NT2/D1 (cell line): ENCODE measurements around the gene CD86.

ENCODE experiments used
- DNase-seq: peaks from one replicate; pipeline ENCODE4 v3.0.0-alpha.2; 2011; ENCODE audit warnings: low read depth, low spot score
- H3K27me3 ChIP-seq: 2 replicates; pipeline ENCODE4 v1.6.0; 2011; ENCODE audit warnings: mild to moderate bottlenecking; ENCODE audit not compliant: insufficient read length, insufficient read depth
- H3K36me3 ChIP-seq: 2 replicates; pipeline ENCODE4 v1.6.1; 2011; ENCODE audit warnings: mild to moderate bottlenecking, low read length, mixed read lengths; ENCODE audit not compliant: insufficient read depth, insufficient read length
- H3K4me1 ChIP-seq: 2 replicates; pipeline ENCODE4 v1.5.1; 2011; ENCODE audit not compliant: insufficient read depth, insufficient read length
- H3K4me3 ChIP-seq: 2 replicates; pipeline ENCODE4 v1.5.1; 2011; ENCODE audit warnings: low read depth; ENCODE audit not compliant: insufficient read length
- H3K9ac ChIP-seq: 2 replicates; pipeline ENCODE4 v1.6.0; 2011; ENCODE audit warnings: low read depth; ENCODE audit not compliant: insufficient read length
- H3K9me3 ChIP-seq: 2 replicates; pipeline ENCODE4 v1.5.1; 2011; ENCODE audit warnings: mild to moderate bottlenecking, low read length; ENCODE audit not compliant: insufficient read depth
- SUZ12 ChIP-seq: IDR thresholded peaks from 2 replicates; pipeline ENCODE4 v1.6.1; 2011; ENCODE audit not compliant: insufficient read length, insufficient read depth; ENCODE audit errors: extremely low read depth
- YY1 ChIP-seq: IDR thresholded peaks from 2 replicates; pipeline ENCODE4 v1.6.1; 2011; ENCODE audit not compliant: insufficient read length, insufficient read depth
- ZNF274 ChIP-seq: IDR thresholded peaks from 2 replicates; pipeline ENCODE4 v1.6.1; 2011; ENCODE audit warnings: mild to moderate bottlenecking, low read depth, low read length

Gene CD86

GRCh38 chr3:122055215-122055614 lies at the start of gene CD86:
Gene CD86 (plus strand): TSS chr3:122055362. CDS start chr3:122055490, 128 bp downstream.
- Histone ChIP-seq H3K9ac (no peak within 1 kb of the TSS), H3K27me3 (no peaks in the 10 kb centered on the region)
- TF ChIP-seq SUZ12 (no peak), ZNF274 (no peak), YY1 (no peak)

GRCh38 chr3:122006267-122006666 lies 48.9 kb upstream of the CD86 start:
- H3K4me1 ChIP-seq: peaks cover 2% of the 10 kb centered on the region
- no peak overlapping the region for H3K9ac ChIP-seq
- TF ChIP-seq ZNF274 (no peak), YY1 (no peak), SUZ12 (no peak)

More at GRCh38 chr3:122055215-122055614, at the start of gene CD86:
- Histone ChIP-seq H3K9me3 (no peaks in the 10 kb centered on the region), H3K4me1 (no peaks in the 10 kb centered on the region), H3K4me3 (no peak within 1 kb of the TSS), H3K36me3 (no peaks in the 10 kb centered on the region)
- DNase-seq: no peak

GRCh38 chr3:122008166-122008565 lies 47.0 kb upstream of the CD86 start:
- Histone ChIP-seq H3K4me1 (no peaks in the 10 kb centered on the region), H3K4me3 (no peak overlapping the region), H3K27me3 (no peaks in the 10 kb centered on the region), H3K9me3 (no peaks in the 10 kb centered on the region), H3K36me3 (no peaks in the 10 kb centered on the region), H3K9ac (no peak overlapping the region)
- no peak for DNase-seq
- TF ChIP-seq ZNF274 (no peak), YY1 (no peak), SUZ12 (no peak)

More at GRCh38 chr3:122006267-122006666, 48.9 kb upstream of the CD86 start:
- no peaks in the 10 kb centered on the region for H3K9me3 ChIP-seq
- no peak for DNase-seq
- no peaks in the 10 kb centered on the region for H3K27me3 ChIP-seq
- H3K36me3 ChIP-seq: no peaks in the 10 kb centered on the region
- H3K4me3 ChIP-seq: no peak overlapping the region

DNA sequence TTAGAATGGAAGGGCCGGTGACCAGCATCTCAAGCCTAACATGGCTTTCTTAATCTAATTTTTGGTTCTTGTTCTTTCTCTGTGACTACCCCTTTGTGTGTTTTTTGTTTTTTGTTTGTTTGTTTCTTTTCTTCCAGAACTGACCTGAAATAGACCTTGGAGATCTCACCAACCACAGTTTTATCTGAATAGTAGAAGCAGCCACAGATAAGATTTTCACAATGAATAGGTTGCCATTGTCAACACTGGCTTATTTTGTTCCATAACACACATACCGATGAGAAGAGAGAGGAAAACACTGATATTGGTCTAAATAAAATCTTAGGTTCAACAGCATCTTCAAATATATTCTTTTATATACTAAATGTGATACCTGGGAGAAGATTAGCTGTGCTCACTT lies 44.7 kb upstream of the CD86 start:
- DNase-seq: no peak
- Histone ChIP-seq H3K9ac (no peak overlapping the region), H3K4me1 (no peaks in the 10 kb centered on the region), H3K9me3 (no peaks in the 10 kb centered on the region), H3K4me3 (no peak overlapping the region), H3K36me3 (no peaks in the 10 kb centered on the region), H3K27me3 (no peaks in the 10 kb centered on the region)
- TF ChIP-seq ZNF274 (no peak), SUZ12 (no peak)

DNA sequence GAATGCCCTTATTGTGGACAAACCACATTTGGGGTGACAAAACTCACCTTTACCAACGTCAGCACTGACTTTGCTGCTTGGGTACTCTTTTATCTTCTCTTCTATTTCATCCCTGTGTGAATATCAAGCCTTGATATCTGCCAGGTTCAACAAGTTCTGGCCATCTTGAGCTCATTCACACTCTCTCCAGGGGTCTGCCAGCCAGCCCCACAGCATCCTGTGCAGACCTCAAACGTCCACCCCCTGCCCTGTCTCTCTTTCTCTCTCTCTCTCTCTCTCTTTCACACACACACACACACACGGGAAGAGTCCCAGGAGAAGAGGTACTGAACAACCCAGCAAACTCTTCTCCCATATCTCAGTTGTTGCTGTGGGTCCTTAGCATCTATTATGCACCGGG lies 43.8 kb upstream of the CD86 start:
- Histone ChIP-seq H3K27me3 (no peaks in the 10 kb centered on the region), H3K4me3 (no peak overlapping the region), H3K9me3 (no peaks in the 10 kb centered on the region), H3K9ac (no peak overlapping the region), H3K36me3 (no peaks in the 10 kb centered on the region), H3K4me1 (no peaks in the 10 kb centered on the region)
- no peak for TF ChIP-seq SUZ12
- TF ChIP-seq YY1: no peak
- DNase-seq: no peak

- TF ChIP-seq YY1 (no peak), SUZ12 (no peak), ZNF274 (no peak)
- Histone ChIP-seq H3K4me3 (no peak overlapping the region), H3K27me3 (no peaks in the 10 kb centered on the region), H3K4me1 (no peaks in the 10 kb centered on the region), H3K9me3 (no peaks in the 10 kb centered on the region), H3K36me3 (no peaks in the 10 kb centered on the region), H3K9ac (no peak overlapping the region)
- no peak for DNase-seq
Measured at GRCh38 chr3:122012821-122013220, 42.3 kb upstream of the CD86 start.

DNA sequence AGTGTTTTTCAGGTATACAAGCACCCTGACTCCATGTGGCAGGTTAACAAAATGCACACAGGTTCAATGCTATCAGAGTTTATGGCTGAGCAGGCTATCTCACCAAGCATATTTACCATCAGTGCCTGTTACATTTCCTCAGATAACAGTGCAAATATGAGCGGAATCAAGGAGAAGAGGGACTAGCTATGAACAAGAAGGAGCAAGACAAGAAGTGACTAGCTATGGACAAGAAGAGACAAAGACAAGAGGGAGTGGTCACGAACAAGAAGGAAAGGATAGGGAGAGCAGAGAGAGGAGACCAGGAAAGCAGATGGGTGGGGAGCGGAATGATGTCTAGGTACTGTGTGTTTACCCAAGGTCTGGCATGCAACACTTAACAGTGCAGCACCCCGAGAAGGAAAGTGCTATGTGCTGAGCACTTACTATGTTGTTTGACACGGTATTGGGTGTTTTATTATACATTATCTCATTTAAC lies 41.7 kb upstream of the CD86 start:
- H3K9ac ChIP-seq: no peak overlapping the region
- H3K36me3 ChIP-seq: no peaks in the 10 kb centered on the region
- TF ChIP-seq YY1: no peak
- no peak for TF ChIP-seq SUZ12
- TF ChIP-seq ZNF274: no peak
- no peaks in the 10 kb centered on the region for H3K4me1 ChIP-seq
- DNase-seq: no peak
- no peaks in the 10 kb centered on the region for H3K9me3 ChIP-seq
- H3K27me3 ChIP-seq: no peaks in the 10 kb centered on the region
- H3K4me3 ChIP-seq: no peak overlapping the region
